VCaP (cell line): ENCODE measurements around the gene ANKLE2.
A peak's percentile ranks its signal among the peaks of the same experiment; 100 is the strongest.
"Not testable (repeated sequence)": the region's sequence is repeated elsewhere in the genome, so short reads cannot be mapped to it uniquely, and the experiment has no call there.

ENCODE experiments used
- H3K27ac ChIP-seq: fragments of 450-650 bp; 2 replicates; pipeline ENCODE4 v1.5.1; 2017
- TF ChIP-seq, protein P1 (sequence below): fragments of 450-650 bp; conservative IDR thresholded peaks from 2 replicates; pipeline ENCODE4 v1.5.1; 2017; ENCODE audit warnings: mild to moderate bottlenecking, moderate library complexity

ANKLE2 gene

DNA sequence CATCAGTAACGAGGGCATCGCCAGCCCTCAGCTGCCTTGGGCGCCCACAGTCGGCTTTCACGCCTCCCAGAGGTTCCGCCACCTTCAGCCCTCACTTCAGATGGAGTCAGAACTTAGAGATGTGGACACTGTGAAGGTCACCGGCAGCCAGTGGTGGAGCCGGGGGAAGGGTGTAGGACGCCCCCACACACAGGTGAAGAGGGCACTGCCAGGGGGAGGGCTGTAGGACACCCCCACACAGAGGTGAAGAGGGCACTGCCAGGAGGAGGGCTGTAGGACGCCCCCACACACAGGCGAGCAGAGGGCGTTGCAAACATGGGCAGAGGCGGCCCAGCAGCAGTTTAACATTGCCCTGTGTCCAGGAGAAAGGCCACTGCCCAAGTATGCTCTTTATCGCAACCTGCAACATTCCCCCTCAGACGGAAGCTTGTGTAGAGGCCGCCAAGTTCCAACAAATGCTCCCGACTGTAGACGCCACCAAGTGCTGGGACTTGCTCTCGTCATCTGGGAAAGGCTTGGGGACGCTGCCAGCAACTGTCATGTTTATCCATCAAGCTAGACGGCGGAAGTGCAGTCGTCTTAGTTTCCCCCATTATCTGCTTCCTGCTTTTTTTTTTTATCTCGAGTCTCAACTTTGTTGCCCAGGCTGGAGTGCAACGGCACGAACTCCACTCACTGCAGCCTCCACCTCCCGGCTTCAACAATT, 4.9 kb upstream of the ANKLE2 start:
- peak overlapping the region; percentile 65 for H3K27ac ChIP-seq
- TF ChIP-seq, protein P1, sequence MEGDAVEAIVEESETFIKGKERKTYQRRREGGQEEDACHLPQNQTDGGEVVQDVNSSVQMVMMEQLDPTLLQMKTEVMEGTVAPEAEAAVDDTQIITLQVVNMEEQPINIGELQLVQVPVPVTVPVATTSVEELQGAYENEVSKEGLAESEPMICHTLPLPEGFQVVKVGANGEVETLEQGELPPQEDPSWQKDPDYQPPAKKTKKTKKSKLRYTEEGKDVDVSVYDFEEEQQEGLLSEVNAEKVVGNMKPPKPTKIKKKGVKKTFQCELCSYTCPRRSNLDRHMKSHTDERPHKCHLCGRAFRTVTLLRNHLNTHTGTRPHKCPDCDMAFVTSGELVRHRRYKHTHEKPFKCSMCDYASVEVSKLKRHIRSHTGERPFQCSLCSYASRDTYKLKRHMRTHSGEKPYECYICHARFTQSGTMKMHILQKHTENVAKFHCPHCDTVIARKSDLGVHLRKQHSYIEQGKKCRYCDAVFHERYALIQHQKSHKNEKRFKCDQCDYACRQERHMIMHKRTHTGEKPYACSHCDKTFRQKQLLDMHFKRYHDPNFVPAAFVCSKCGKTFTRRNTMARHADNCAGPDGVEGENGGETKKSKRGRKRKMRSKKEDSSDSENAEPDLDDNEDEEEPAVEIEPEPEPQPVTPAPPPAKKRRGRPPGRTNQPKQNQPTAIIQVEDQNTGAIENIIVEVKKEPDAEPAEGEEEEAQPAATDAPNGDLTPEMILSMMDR = no peak; the same call in 1 of the 2 replicates

DNA sequence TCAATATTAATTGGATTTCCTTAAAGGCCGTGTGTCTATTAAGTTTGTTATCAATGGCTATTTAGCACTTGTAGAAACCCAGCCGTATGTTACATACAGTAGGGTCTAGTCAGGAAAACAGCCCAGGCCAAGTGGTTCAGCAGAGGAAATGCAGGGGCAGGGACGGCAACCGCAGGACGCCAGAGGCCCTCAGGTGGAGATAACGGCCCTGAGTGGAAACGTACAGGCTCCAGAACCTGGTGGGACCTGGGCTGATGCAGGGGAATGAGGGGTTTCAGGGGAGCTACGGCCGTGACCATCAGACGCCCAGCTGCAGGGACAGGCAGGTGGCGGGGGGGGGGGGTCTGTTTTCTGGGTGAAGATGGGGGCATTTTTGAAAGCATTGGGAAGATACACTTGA, 3.7 kb upstream of the ANKLE2 start:
- H3K27ac ChIP-seq = no peak overlapping the region

DNA sequence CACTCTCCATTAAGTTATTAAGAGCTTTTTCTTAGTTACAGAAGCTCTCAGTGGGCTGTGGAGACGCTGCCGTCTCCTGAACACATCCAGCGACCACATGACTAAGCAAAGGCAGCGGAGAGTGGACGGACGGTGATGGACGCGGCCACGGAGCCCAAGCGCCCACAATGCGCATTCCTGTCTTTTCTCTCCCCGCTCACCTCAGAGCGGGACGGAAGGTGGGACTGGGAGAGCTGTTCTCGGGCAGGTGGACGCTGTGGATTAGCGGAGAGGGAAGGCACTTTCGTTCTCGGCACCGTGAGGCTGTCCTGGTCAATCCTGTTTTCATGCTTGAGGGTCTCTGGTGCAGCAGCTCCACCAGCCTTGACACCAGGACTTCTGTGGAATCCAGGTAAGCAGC, 2.6 kb upstream of the ANKLE2 start:
- TF ChIP-seq, protein P1 = no peak
- H3K27ac ChIP-seq = no peak overlapping the region

More for the DNA sequence above, 3.7 kb upstream of the ANKLE2 start:
- TF ChIP-seq, protein P1 = no peak

DNA sequence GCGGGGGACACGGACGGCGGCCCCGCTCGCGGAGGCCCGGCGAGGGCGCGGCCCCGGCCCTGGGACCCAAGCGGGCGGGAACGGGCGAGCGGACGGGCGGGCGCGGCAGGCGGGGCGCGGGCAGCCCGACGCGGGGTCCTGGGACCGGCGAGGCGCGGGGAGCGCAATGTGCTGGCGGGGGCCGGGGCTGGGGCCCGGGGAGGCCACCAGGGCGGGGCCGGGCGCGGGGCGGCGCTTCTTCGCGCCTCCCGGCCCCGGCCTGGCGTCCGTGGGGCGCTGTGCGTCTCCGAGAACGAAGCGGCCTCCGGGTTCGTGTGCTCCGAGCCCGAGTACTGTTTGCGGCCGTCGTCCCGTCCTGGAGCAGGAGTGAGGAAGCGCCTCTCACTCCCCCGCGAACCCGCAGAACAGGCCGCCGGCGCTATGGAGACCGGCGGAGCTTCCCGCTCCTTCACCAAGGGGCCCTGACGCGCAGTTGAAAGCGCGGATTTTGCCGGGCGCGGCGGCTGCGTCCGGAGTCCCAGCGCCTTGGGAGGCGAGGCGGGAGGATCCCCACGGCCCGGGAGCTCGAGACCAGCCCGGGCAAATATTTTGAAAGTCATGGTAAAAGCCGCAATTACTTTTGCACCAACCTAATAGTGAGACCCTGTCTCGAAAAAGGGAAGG, 420 bp upstream of the ANKLE2 start:
- TF ChIP-seq, protein P1 = peak; percentile 51
- H3K27ac ChIP-seq = peak overlapping the region; percentile 97

DNA sequence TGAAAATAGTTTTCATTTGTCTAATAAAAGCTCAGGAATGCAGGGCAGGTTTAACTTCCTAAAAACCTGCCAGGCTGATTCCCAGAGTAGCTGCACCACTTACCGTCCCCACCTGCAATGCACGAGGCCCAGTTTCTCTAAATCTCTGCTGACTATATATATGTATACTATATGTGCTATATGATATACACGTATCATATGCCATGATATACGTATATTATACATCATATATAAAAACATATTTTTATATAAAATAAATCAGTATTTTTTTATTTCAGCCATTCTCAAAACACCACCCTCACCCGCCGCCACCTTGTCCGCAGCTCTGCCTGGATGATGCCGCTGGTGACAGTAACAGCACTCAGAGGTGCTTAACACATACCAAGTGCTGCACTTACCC, 2.3 kb downstream of the ANKLE2 start:
- peak overlapping the region; percentile 97; the same call in 1 of the 2 replicates for H3K27ac ChIP-seq
- TF ChIP-seq, protein P1 = no peak

DNA sequence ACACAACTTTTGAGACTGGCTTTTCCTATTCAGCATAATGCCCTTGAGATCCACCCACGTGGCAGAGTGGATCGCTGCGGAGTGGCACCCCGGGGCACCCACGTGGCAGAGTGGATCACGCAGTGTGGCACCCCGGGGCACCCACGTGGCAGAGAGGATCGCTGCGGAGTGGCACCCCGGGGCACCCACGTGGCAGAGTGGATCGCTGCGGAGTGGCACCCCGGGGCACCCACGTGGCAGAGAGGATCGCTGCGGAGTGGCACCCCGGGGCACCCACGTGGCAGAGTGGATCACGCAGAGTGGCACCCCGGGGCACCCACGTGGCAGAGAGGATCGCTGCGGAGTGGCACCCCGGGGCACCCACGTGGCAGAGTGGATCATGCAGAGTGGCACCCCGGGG, 2.8 kb downstream of the ANKLE2 start:
- H3K27ac ChIP-seq = not testable (repeated sequence)

DNA sequence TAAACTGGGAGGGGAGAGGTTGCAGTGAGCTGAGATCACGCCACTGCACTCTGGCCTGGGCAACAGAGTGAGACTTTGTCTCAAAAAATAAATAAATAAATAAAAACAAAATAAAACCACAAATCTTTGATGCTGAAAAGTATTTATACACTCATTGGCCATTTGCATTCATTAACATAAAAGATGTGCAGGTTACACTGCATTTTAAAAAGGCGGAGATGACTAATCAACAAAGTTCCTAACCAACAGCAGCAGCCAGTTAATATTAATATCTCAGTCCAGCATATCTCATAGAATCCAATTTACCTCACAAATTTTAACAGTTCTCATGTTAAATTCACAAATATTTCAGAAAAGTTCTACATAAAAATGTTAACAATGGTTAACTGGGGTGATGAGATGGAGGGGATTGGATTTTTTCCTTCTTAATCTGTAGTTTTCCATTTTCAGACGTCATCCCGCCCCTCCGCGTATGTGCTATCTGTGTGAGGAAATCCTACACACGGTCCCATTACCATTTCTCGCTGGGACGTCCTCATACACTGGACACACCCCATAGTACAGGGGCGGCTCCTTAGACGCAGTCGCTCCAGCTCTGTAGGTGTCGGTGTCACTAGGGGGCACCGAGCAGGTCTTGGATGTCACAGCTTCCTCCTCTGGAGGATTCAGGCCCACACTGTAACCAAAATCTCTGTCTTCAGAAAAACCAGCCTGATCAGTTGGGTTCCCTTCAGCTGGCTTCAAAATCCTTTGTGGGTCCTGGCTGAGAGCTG, 7.3 kb downstream of the ANKLE2 start:
- H3K27ac ChIP-seq = peak overlapping the region; percentile 21
- TF ChIP-seq, protein P1 = peak; percentile 13

DNA sequence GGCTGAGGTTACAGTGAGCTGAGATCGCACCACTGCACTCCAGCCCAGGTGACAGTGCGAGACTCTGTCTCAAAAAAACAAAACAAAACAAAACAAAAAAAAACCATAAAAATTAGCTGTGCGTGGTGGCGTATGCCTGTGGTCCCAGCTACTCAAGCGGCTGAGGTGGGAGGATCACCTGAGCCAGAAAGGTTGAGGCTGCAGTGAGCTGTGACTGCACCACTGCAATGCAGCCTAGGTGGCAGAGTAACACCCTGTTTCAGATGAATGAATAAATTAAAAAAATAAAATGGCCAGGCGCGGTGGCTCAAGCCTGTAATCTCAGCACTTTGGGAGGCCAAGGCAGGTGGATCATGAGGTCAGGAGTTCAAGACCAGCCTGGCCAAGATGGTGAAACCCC, 8.0 kb downstream of the ANKLE2 start:
- H3K27ac ChIP-seq = peak overlapping the region; percentile 21
